Urinary bladder (tissue), 4 donors: ENCODE data around the gene MRPL49. TPM values are rescaled to one million over a fixed set of nuclear protein-coding genes. Genes with fewer than 3 reads are reported as not detected.
"Not testable (repeated sequence)": the region's sequence is repeated elsewhere in the genome, so short reads cannot be mapped to it uniquely, and the experiment has no call there.

Experiments
- DNase-seq: peaks from one replicate; pipeline ENCODE4 v3.0.0-alpha.2; 2015; ENCODE audit errors: extremely low spot score
- H3K27ac ChIP-seq: one replicate; pipeline ENCODE4 v1.5.1; 2013; ENCODE audit warnings: low read depth, mild to moderate bottlenecking, moderate library complexity
- H3K36me3 ChIP-seq: one replicate; pipeline ENCODE4 v1.6.1; 2013; ENCODE audit warnings: mild to moderate bottlenecking, moderate library complexity; ENCODE audit not compliant: insufficient read depth
- H3K4me1 ChIP-seq: one replicate; pipeline ENCODE4 v1.6.1; 2013; ENCODE audit warnings: mild to moderate bottlenecking, moderate library complexity; ENCODE audit not compliant: insufficient read depth
- H3K4me3 ChIP-seq: one replicate; pipeline ENCODE4 v1.5.1; 2013; ENCODE audit warnings: low read depth, low read length
- WGBS: extraction: QIAGEN DNeasy Blood & Tissue Kit; methylation state at CpG from one replicate; pipeline ENCODE4 v1.1.7; 2013; 5-methylcytosine and 5-hydroxymethylcytosine counted together
- polyA plus RNA-seq: library from polyadenylated mRNA; stranded (reverse); fragments of 200-250 nt; gene quantifications from one replicate; pipeline ENCODE4 v1.2.3, GENCODE V29; 2013
- total RNA-seq: library from RNA; depleted of rRNA; stranded (reverse); fragments of >200 nt; gene quantifications from one replicate; pipeline ENCODE4 v1.2.3, GENCODE V29; 2014
- donor health status: healthy with polysubstance abuse.
- donor health status: healthy.

MRPL49 gene
- total and polyA plus RNA-seq, 2 donors = 26.8 to 55.6 TPM

GRCh38 chr11:65117206-65118096, 4.7 kb upstream of the MRPL49 start, which contains the start of gene ZNHIT2:
ZNHIT2 (minus strand) TSS chr11:65117701; CDS start chr11:65117653, 48 bp downstream.
- WGBS = under 1% methylated on average over 89 of the region's 89 CpGs
- peak within 1 kb of the TSS; percentile 3 for H3K27ac ChIP-seq
- H3K4me3 ChIP-seq = peak within 1 kb of the TSS; percentile 79
- DNase-seq = peak; percentile 98
- H3K4me1 ChIP-seq = no peaks in the 10 kb centered on the region
- no peaks in the 10 kb centered on the region for H3K36me3 ChIP-seq

GRCh38 chr11:65118097-65118837, 3.9 kb upstream of the MRPL49 start:
- Histone ChIP-seq H3K36me3 (no peaks in the 10 kb centered on the region), H3K27ac (no peak overlapping the region), H3K4me3 (no peak overlapping the region), H3K4me1 (no peaks in the 10 kb centered on the region)
- 81% methylated on average over 18 of the region's 18 CpGs for WGBS
- no peak for DNase-seq

- H3K36me3 ChIP-seq, DNase-seq: not testable (repeated sequence)
These were observed 3.0 kb upstream of the MRPL49 start for GRCh38 chr11:65118891-65119669.

GRCh38 chr11:65119670-65119995, 2.5 kb upstream of the MRPL49 start:
- Histone ChIP-seq H3K4me3 (no peak overlapping the region), H3K36me3 (no peaks in the 10 kb centered on the region), H3K27ac (no peak overlapping the region), H3K4me1 (no peaks in the 10 kb centered on the region)
- no peak for DNase-seq

More at GRCh38 chr11:65118891-65119669, 3.0 kb upstream of the MRPL49 start:
- 89% methylated on average over 18 of the region's 18 CpGs for WGBS
- not testable (repeated sequence) for H3K4me1 ChIP-seq, H3K27ac ChIP-seq, H3K4me3 ChIP-seq

- WGBS = 92% methylated on average over 3 of the region's 3 CpGs
- no peak overlapping the region for H3K27ac ChIP-seq
- no peaks in the 10 kb centered on the region for H3K36me3 ChIP-seq
These were observed 1.3 kb upstream of the MRPL49 start for GRCh38 chr11:65120831-65121230.

GRCh38 chr11:65121447-65121864, 665 bp upstream of the MRPL49 start:
- WGBS = 2% methylated on average over 22 of the region's 22 CpGs
- DNase-seq = no peak
- Histone ChIP-seq H3K27ac (peak overlapping the region; percentile 91), H3K36me3 (no peaks in the 10 kb centered on the region), H3K4me3 (peak overlapping the region; percentile 71), H3K4me1 (no peaks in the 10 kb centered on the region)

More at GRCh38 chr11:65120831-65121230, 1.3 kb upstream of the MRPL49 start:
- DNase-seq = no peak
- Histone ChIP-seq H3K4me1 (no peaks in the 10 kb centered on the region), H3K4me3 (peak overlapping the region; percentile 71)

- H3K27ac ChIP-seq = no peak overlapping the region
- no peaks in the 10 kb centered on the region for H3K4me1 ChIP-seq
- peaks cover 3% of the 10 kb centered on the region for H3K36me3 ChIP-seq
- 89% methylated on average over 5 of the region's 5 CpGs for WGBS
- H3K4me3 ChIP-seq = no peak overlapping the region
- DNase-seq = no peak
These were observed 2.5 kb downstream of the MRPL49 start for GRCh38 chr11:65124480-65125196.

GRCh38 chr11:65125197-65126056, 3.3 kb downstream of the MRPL49 start:
- no peak for DNase-seq
- 89% methylated on average over 12 of the region's 12 CpGs for WGBS

GRCh38 chr11:65126624-65127274, 4.6 kb downstream of the MRPL49 start:
- no peak for DNase-seq
- Histone ChIP-seq H3K4me3 (no peak overlapping the region), H3K36me3 (peaks cover 11% of the 10 kb centered on the region), H3K27ac (no peak overlapping the region), H3K4me1 (no peaks in the 10 kb centered on the region)
- WGBS = 75% methylated on average over 6 of the region's 6 CpGs

More at GRCh38 chr11:65125197-65126056, 3.3 kb downstream of the MRPL49 start:
- Histone ChIP-seq H3K4me3 (no peak overlapping the region), H3K4me1 (no peaks in the 10 kb centered on the region), H3K27ac (no peak overlapping the region), H3K36me3 (peaks cover 7% of the 10 kb centered on the region)

- no peak for DNase-seq
- Histone ChIP-seq H3K4me1 (no peaks in the 10 kb centered on the region), H3K4me3 (no peak overlapping the region), H3K36me3 (peaks cover 11% of the 10 kb centered on the region), H3K27ac (no peak overlapping the region)
- WGBS = 77% methylated on average over 12 of the region's 12 CpGs
These were observed 5.5 kb downstream of the MRPL49 start for GRCh38 chr11:65127473-65128181.
